CD14-positive monocyte (primary cell): Measurements from ENCODE around the gene PKP3. TPM values are rescaled to one million over a fixed set of nuclear protein-coding genes. Genes with fewer than 3 reads are reported as not detected.

Source experiments
- DNase-seq, 3 donors: peaks; one replicate each; pipeline ENCODE4 v3.0.0-alpha.2; 2011 to 2022
- H2AFZ ChIP-seq: 2 replicates; pipeline ENCODE4 v1.6.0; 2012; ENCODE audit warnings: mild to moderate bottlenecking, low read depth, low read length, inconsistent platforms; ENCODE audit not compliant: insufficient read depth, poor library complexity, severe bottlenecking
- H3K27ac ChIP-seq, 2 donors: 1 replicate in 1 of 2; 2 replicates in 1 of 2; pipeline ENCODE4 v1.5.1; 2012 to 2013; ENCODE audit warnings: low read length in 2 of 2, control low read depth in 1 of 2, inconsistent platforms in 1 of 2, low read depth in 1 of 2, mild to moderate bottlenecking in 1 of 2
- H3K27me3 ChIP-seq, 2 donors: one replicate each; pipeline versions ENCODE4 v1.6.0 to v1.6.1; 2011 to 2013; ENCODE audit warnings: low read length in 2 of 2; ENCODE audit not compliant: control insufficient read depth in 2 of 2, insufficient read depth in 2 of 2
- H3K36me3 ChIP-seq, 2 donors: replicated peaks in 1 of 2; 1 replicate in 1 of 2; 2 replicates in 1 of 2; pipeline versions ENCODE4 v1.5.1 to v1.6.1; 2012 to 2013; ENCODE audit warnings: low read length in 2 of 2, control low read depth in 1 of 2, inconsistent platforms in 1 of 2, mild to moderate bottlenecking in 1 of 2; ENCODE audit not compliant: insufficient read depth in 2 of 2, control insufficient read depth in 1 of 2
- H3K4me1 ChIP-seq, 2 donors: 1 replicate in 1 of 2; 2 replicates in 1 of 2; pipeline versions ENCODE4 v1.5.1 to v1.6.1; 2012 to 2013; ENCODE audit warnings: low read length in 2 of 2, control low read depth in 1 of 2, inconsistent platforms in 1 of 2, mild to moderate bottlenecking in 1 of 2, moderate library complexity in 1 of 2; ENCODE audit not compliant: insufficient read depth in 2 of 2, control insufficient read depth in 1 of 2
- H3K4me2 ChIP-seq: replicated peaks from 2 replicates; pipeline ENCODE3; 2012; ENCODE audit warnings: low read length, moderate library complexity, mild to moderate bottlenecking; ENCODE audit not compliant: poor library complexity, severe bottlenecking; ENCODE audit errors: extremely low read depth
- H3K4me3 ChIP-seq, 3 experiments: fragments of 200-600 bp in 1 of 3; sonication (generic) in 1 of 3; replicated peaks in 1 of 3; 1 replicate in 2 of 3; 2 replicates in 1 of 3; pipeline ENCODE4 v1.5.1; 2011 to 2013; ENCODE audit warnings: low read length in 3 of 3, mild to moderate bottlenecking in 3 of 3, control low read depth in 2 of 3, low read depth in 2 of 3, inconsistent platforms in 1 of 3, moderate library complexity in 1 of 3
- H3K79me2 ChIP-seq: 2 replicates; pipeline ENCODE4 v1.6.0; 2012; ENCODE audit warnings: mild to moderate bottlenecking, control low read depth, inconsistent platforms, low read length, moderate library complexity; ENCODE audit not compliant: insufficient read depth
- H3K9ac ChIP-seq: 2 replicates; pipeline ENCODE4 v1.6.0; 2017; ENCODE audit warnings: low read length, mild to moderate bottlenecking; ENCODE audit not compliant: insufficient read depth, poor library complexity, severe bottlenecking
- H3K9me3 ChIP-seq, 2 donors: replicated peaks in 1 of 2; 1 replicate in 1 of 2; 2 replicates in 1 of 2; pipeline versions ENCODE4 v1.5.1 to v1.6.1; 2012 to 2013; ENCODE audit warnings: low read length in 2 of 2, control low read depth in 1 of 2; ENCODE audit not compliant: control insufficient read depth in 1 of 2, insufficient read depth in 1 of 2
- H4K20me1 ChIP-seq: 2 replicates; pipeline ENCODE4 v1.6.0; 2012; ENCODE audit warnings: mild to moderate bottlenecking, low read length, control low read depth, moderate library complexity; ENCODE audit not compliant: insufficient read depth
- H3K27ac Mint-ChIP-seq, 7 donors: one replicate each; pipeline ENCODE4 v1.8.0; 2020; ENCODE audit warnings: mild to moderate bottlenecking in 7 of 7, mixed read lengths in 7 of 7, moderate library complexity in 6 of 7, inconsistent platforms in 2 of 7
- H3K27me3 Mint-ChIP-seq, 3 donors: one replicate each; pipeline ENCODE4 v1.8.0; 2021 to 2022; ENCODE audit warnings: low read depth in 3 of 3, mild to moderate bottlenecking in 3 of 3, mixed read lengths in 3 of 3, moderate library complexity in 3 of 3, inconsistent platforms in 1 of 3
- H3K36me3 Mint-ChIP-seq, 2 donors: one replicate each; pipeline ENCODE4 v1.8.0; 2020; ENCODE audit warnings: mixed read lengths in 2 of 2, inconsistent platforms in 1 of 2, mild to moderate bottlenecking in 1 of 2
- H3K4me1 Mint-ChIP-seq: one replicate; pipeline ENCODE4 v1.8.0; 2020; ENCODE audit warnings: mild to moderate bottlenecking, mixed read lengths
- H3K4me3 Mint-ChIP-seq, 2 donors: one replicate each; pipeline ENCODE4 v1.8.0; 2020; ENCODE audit warnings: mild to moderate bottlenecking in 2 of 2, mixed read lengths in 2 of 2, moderate library complexity in 1 of 2
- H3K9me3 Mint-ChIP-seq, 7 donors: one replicate each; pipeline ENCODE4 v1.8.0; 2020 to 2022; ENCODE audit warnings: mixed read lengths in 7 of 7, mild to moderate bottlenecking in 6 of 7, moderate library complexity in 6 of 7, inconsistent platforms in 2 of 7
- CTCF ChIP-seq: fragments of 200-600 bp; IDR thresholded peaks from one replicate; pipeline ENCODE4 v1.8.0; 2022; ENCODE audit warnings: antibody characterized with exemption, mild to moderate bottlenecking
- WGBS: methylation state at CpG from one replicate; pipeline ENCODE4 v1.1.5; 2013; ENCODE audit warnings: missing lambda C conversion rate; ENCODE audit not compliant: insufficient coverage; 5-methylcytosine and 5-hydroxymethylcytosine counted together
- intact Hi-C, 2 donors: fragments of 100-400 bp; cut with micrococcal nuclease; formaldehyde crosslinking; loops; one replicate each; pipeline versions ENCODE4 v1.15.0 to v1.15.1; 2023
- polyA plus RNA-seq, 3 donors: library from polyadenylated mRNA; depleted of rRNA in 1 of 3; unstranded in 2 of 3; stranded (reverse) in 1 of 3; fragments of 300-500 nt in 2 of 3; fragments of >200 nt in 1 of 3; fragmentation: Illumina TruSeq in 2 of 3; gene quantifications; 1 replicate in 2 of 3; 2 replicates in 1 of 3; pipeline ENCODE4 v1.2.3, GENCODE V29; 2012 to 2021

The PKP3 gene
- polyA plus RNA-seq, 3 donors: not detected

DNA sequence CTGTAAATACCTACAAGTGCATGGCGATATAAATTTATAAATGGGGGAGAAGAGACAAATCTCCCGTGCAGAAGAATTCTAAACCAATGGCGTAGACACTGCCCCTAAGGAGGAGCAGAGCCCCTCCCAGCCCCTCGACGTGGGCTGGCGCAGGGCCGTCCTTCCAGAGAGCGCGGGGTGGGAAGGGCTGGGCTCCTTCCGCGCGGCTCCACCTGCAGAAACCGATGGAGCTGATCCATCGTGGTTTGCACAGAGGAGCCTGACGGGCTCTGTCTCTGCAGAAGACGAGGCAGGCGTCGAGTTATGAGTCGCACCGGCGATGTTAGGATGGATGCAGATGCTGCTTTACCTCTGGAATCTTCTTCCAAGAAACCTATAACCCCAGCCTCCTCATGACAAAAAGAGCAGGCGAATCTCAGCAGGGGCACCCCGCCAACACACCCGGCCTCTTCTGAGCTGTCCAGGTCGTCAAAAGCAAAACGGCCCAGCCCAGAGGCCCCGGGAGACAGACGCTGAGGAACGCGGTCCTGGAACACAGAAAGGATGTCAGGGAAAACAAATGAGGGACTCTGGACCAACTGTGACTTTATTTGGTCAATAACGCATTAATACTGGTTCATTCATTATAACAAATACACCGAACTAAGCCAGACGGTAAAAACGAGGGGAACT lies 35.7 kb upstream of the PKP3 start:
- no peak for TF ChIP-seq CTCF
- H3K27me3 ChIP-seq: peaks cover 0 to 15% of the 10 kb centered on the region in 2 donors
- H4K20me1 ChIP-seq: no peaks in the 10 kb centered on the region
- H3K27ac Mint-ChIP-seq: no peak overlapping the region
- no peak overlapping the region for H3K4me2 ChIP-seq
- no peaks in the 10 kb centered on the region for H3K36me3 ChIP-seq
- no peaks in the 10 kb centered on the region for H3K36me3 Mint-ChIP-seq
- H3K4me1 ChIP-seq: peaks cover 7 to 13% of the 10 kb centered on the region in 2 donors
- H3K4me1 Mint-ChIP-seq: peaks cover 7% of the 10 kb centered on the region
- no peak overlapping the region for H3K9ac ChIP-seq
- H3K4me3 ChIP-seq: no peak overlapping the region
- no peak overlapping the region for H2AFZ ChIP-seq
- H3K27me3 Mint-ChIP-seq: peaks cover 17 to 34% (median 17%) of the 10 kb centered on the region in 3 donors
- peaks cover 16 to 30% (median 20%) of the 10 kb centered on the region in 7 donors for H3K9me3 Mint-ChIP-seq
- no peak for DNase-seq
- H3K27ac ChIP-seq: no peak overlapping the region
- intact Hi-C loops: loop anchor here (5.0 to 10.0 kb wide), 2 partner anchors 53 to 106 kb away; partner anchors contain the start of gene IFITM2 (in 1 of the 2)
- H3K4me3 Mint-ChIP-seq: no peak overlapping the region
- peaks cover 7 to 12% of the 10 kb centered on the region in 2 donors for H3K9me3 ChIP-seq
- 86% methylated on average over 26 of the region's 34 CpGs for WGBS
- H3K79me2 ChIP-seq: no peaks in the 10 kb centered on the region

- peaks cover 0 to 15% of the 10 kb centered on the region in 2 donors for H3K27me3 ChIP-seq
- H2AFZ ChIP-seq: no peak overlapping the region
- no peak overlapping the region for H3K4me2 ChIP-seq
- H3K36me3 Mint-ChIP-seq: no peaks in the 10 kb centered on the region
- peaks cover 7 to 12% of the 10 kb centered on the region in 2 donors for H3K9me3 ChIP-seq
- H3K4me1 Mint-ChIP-seq: peaks cover 7% of the 10 kb centered on the region
- peaks cover 7 to 13% of the 10 kb centered on the region in 2 donors for H3K4me1 ChIP-seq
- peaks cover 15 to 24% (median 17%) of the 10 kb centered on the region in 3 donors for H3K27me3 Mint-ChIP-seq
- H3K27ac Mint-ChIP-seq: no peak overlapping the region
- no peak overlapping the region for H3K4me3 Mint-ChIP-seq
- peaks cover 16 to 30% (median 20%) of the 10 kb centered on the region in 7 donors for H3K9me3 Mint-ChIP-seq
- H3K79me2 ChIP-seq: no peaks in the 10 kb centered on the region
- no peak overlapping the region for H3K9ac ChIP-seq
- 88% methylated on average over 4 of the region's 5 CpGs for WGBS
- no peak for TF ChIP-seq CTCF
- intact Hi-C loops: loop anchor here (5.0 to 10.0 kb wide), 2 partner anchors 54 to 107 kb away; partner anchors contain the start of gene IFITM2 (in 1 of the 2)
- H3K27ac ChIP-seq: no peak overlapping the region
- H3K36me3 ChIP-seq: no peaks in the 10 kb centered on the region
- H3K4me3 ChIP-seq: no peak overlapping the region
- no peak for DNase-seq
- no peaks in the 10 kb centered on the region for H4K20me1 ChIP-seq
These were observed 34.8 kb upstream of the PKP3 start for GRCh38 chr11:359181-359714.
